ENCODE results near the gene ZNF831.

The ZNF831 gene

GRCh38 chr20:59163631-59164530, at the start of gene ZNF831:
TSS of gene ZNF831 (plus strand) at chr20:59163821. CDS start at chr20:59191020, 27,199 bp downstream.
- FAIRE-seq (no peak), DNase-seq (ENCODE audit: insufficient read length, low spot score) (no peak)
- no peak for TF ChIP-seq CTCF (IDR thresholded peaks at IDR 0.05; ENCODE audit: insufficient read depth, missing control alignments)

GRCh38 chr20:59117526-59117925, 46.1 kb upstream of the ZNF831 start:
- FAIRE-seq (peak; percentile 58), DNase-seq (ENCODE audit: insufficient read length, low spot score) (no peak)
- no peak for TF ChIP-seq CTCF (IDR thresholded peaks at IDR 0.05; ENCODE audit: insufficient read depth, missing control alignments)

- TF ChIP-seq CTCF (IDR thresholded peaks at IDR 0.05; ENCODE audit: insufficient read depth, missing control alignments): no peak
- FAIRE-seq: no peak
- no peak for DNase-seq (ENCODE audit: insufficient read length, low spot score)
Observed at GRCh38 chr20:59118855-59119254, 44.8 kb upstream of the ZNF831 start.

- DNase-seq (ENCODE audit: insufficient read length, low spot score) (no peak), FAIRE-seq (no peak)
- TF ChIP-seq CTCF (IDR thresholded peaks at IDR 0.05; ENCODE audit: insufficient read depth, missing control alignments): no peak
Observed at GRCh38 chr20:59120491-59120890, 43.1 kb upstream of the ZNF831 start.

GRCh38 chr20:59120919-59121318, 42.7 kb upstream of the ZNF831 start:
- DNase-seq (ENCODE audit: insufficient read length, low spot score) (no peak), FAIRE-seq (no peak)
- no peak for TF ChIP-seq CTCF (IDR thresholded peaks at IDR 0.05; ENCODE audit: insufficient read depth, missing control alignments)

- FAIRE-seq (no peak), DNase-seq (ENCODE audit: insufficient read length, low spot score) (no peak)
Observed at GRCh38 chr20:59121714-59122565, 41.7 kb upstream of the ZNF831 start.

More at GRCh38 chr20:59121714-59122565, 41.7 kb upstream of the ZNF831 start:
- TF ChIP-seq CTCF (IDR thresholded peaks at IDR 0.05; ENCODE audit: insufficient read depth, missing control alignments): no peak
